CD4-positive, alpha-beta T cell treated with Interferon alpha-2 for 1 hour (primary cell): ENCODE measurements around the gene NEO1.

ENCODE experiments used
- DNase-seq, 2 donors: peaks; one replicate each; pipeline ENCODE4 v3.0.0-alpha.2; 2020 to 2022

The NEO1 gene

DNA sequence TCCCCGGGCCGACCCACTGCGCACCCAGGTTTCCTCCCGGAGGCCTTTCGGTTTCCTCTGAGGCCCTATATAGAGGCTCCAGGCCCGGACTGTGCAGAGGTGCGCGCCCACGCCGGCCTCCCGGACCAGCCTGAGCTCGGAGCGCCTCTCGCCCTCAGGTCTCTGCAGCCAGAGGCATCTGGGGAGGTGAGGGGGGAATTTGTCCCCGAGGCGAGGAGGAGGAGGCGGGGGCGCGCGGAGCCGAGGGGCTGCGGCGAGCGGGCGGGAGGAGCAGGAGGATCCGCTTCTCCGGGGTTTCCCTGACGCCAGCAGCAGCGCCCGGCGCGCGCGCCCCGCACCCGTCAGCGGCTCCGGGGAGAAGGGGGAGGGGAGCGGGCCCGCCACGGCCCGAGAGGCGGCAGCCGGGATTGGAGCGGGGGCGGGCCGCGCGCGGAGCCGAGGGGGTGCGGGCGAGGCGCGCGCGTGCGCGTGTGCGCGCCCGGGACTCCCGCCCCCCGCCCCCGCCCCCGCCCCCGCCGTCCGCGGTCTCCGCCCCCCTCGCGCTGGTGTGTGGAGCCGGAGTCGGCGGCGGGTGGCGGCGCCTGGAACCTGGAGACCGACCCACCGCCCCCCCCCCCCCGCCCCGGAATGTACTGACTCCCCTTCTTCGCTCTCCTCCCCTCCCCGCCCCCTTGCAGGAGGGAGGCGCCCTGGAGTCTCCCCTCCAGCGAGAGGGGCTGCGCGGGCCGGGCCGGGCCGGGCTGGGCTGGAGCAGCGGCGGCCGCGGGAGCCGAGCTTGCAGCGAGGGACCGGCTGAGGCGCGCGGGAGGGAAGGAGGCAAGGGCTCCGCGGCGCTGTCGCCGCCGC lies at the start of gene NEO1:
Gene NEO1, plus strand, starts transcription at position 657 of the 846 bp plus-strand sequence. CDS start 213 bp downstream, outside the sequence.
- DNase-seq: peak; percentile 80 to 91

GRCh38 chr15:73004462-73004861 lies 47.8 kb upstream of the NEO1 start:
- DNase-seq: no peak

DNA sequence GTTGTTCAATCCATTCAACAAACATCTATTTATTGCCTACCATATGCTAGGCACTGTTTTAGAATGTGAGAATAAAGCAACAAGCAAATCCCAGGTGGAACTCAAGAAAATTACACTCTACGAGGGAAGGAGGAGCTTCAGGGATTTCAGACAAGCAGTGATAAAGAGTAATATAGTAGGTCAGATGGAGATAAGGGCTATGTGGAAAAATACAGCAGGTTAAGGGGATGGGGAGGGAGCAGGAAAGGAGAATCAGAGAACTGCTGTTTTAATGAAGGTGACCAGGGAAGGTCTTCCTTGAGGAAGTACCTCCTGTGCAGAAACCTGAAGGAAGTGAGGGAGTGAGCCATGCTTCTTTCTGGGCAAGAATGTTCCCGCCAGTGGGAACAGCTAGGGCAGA lies 47.2 kb upstream of the NEO1 start:
- no peak for DNase-seq

DNA sequence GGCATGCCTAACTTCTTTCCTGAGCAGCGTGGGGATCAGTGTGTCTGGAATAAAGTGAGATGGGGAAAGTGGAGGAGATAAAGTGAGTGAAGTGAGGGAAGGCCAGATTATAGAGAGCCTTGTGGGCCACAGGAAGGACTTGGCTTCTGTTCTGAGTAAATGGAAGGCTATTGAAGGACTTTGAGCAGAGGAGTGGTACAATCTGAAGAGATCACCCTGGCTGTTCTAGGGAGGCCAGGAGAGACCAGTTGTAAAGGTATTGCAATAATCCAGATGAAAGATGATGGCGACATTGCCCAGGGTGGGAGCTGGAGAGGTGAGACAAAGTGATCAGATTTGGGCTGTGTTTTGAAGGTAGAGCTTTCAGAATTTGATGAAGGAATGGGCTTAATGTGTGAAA lies 46.8 kb upstream of the NEO1 start:
- no peak for DNase-seq

DNA sequence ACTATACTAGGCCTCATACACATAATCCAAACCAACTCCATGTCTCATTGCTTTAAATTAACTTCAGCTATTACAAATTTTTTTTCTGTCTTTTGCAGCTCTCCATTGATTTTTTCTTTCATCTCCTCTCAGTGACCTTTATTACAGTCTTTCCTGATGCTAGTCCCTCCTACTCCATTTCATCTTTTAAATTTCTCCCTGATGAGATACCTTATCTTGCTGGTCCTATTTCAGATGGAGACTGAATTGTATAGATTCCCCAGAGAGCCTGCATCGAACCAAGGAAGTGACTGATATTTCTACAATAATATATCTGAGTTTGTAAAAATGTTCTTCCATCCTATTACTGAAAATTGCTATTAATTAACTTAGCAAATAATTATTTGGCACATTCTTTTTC lies 45.7 kb upstream of the NEO1 start:
- DNase-seq: no peak

DNA sequence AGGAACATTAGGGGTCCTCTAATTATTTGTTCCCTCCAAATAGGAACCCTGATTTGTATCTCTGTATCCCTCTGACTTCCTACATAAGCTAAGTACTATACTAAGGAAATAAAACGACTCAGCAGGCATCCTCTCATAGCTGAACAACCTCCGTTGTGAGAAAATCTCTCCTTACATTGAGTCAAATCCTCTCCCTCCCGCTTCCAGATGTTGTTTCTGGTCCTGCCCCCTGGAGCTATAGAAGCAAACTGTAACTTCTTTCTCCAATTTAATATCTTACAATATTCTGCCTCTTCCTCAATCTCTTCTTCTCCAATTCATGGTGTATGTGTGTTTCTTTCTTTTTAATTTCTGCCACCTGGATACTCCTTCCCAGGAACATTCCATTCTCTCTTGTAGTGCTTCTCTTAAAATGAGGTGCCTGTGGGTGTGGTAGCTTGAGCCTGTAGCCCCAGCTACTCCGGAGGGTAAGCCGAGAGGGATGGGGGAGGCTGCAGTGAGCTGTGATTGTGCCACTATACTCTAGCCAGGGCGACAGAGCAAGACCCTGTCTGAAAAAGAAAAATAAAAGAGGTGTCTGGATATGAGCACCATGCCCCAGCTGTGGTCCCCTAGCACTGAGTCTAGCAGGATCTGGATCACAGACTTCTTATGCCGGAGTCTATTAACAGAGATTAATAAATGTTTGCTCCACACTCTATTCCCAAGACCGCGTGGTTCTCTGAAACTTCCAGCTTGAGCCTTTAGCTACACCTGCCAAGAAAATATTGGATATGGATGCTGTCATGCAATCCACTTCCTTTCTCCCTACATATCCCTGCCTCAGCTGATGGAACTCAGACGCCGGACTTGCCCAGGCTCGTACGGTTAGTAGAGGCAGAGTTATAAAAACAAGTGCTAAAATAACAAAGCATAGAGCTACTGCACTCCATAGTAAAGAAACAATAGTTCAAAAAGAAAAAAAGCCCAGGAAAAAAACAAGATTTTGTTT lies 42.9 kb upstream of the NEO1 start:
- no peak for DNase-seq

DNA sequence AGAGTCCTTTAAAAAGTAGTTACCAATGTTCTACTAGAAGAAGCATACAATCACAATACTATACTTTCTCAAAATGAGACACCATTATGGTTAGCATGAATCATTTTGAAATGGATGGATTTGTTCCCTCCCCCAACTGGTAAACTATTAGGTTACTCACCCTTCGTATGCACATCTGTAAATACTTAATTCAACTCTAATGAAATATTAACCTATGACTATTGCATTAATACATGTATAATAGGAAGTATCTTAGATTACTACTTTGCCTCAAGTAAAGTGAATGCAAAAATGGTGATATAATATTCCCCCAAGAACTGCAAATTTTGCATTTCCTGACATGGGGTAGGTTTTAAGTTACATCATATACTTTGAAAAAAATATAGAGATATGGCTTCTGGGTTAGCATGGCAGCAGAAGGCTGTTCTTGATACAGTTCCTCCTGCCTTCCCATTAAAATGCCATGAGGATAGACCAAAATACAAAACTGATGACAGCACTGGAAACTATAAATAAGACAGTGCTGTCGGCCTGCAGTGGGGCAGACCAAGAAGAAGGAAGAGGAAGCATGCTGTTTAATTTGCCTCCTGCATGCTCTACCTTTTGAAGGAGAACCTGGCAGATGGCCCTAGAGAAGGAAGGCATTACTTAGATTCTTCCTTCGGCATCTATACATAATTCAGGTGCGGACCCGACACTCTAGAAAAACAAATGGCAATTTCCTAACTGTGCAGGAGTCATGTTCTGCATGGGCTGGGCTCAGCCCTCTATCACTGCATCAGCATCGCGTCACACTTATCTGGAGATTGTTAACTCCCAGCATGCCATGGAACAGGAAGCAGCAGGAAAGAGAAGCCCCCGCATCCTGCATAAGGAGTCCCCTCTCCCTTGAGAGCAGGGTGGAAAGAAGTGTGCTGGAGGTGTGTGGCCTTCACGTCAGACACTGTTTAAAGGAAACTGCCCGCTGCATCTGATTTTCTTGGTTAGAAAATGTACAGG lies 41.8 kb upstream of the NEO1 start:
- DNase-seq: no peak

- DNase-seq: no peak
These were observed 37.4 kb upstream of the NEO1 start for GRCh38 chr15:73014904-73015303.

DNA sequence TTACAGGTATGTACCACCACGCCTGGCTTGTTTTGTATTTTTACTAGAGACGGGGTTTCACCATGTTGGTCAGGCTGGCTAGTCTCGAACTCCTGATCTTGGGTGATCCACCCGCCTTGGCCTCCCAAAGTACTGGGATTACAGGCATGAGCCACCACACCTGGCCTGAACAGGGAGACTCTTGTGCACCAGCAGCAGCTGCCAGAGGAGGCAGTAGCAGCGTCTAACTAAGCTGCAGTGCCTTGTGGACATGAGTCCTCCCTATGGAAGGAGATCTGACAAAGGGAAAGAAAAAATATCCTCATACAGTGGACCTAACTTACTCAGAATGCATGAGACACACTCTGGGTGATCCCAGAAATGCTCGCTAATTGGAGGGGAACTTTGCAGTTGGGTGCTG lies 36.8 kb upstream of the NEO1 start:
- DNase-seq: no peak

DNA sequence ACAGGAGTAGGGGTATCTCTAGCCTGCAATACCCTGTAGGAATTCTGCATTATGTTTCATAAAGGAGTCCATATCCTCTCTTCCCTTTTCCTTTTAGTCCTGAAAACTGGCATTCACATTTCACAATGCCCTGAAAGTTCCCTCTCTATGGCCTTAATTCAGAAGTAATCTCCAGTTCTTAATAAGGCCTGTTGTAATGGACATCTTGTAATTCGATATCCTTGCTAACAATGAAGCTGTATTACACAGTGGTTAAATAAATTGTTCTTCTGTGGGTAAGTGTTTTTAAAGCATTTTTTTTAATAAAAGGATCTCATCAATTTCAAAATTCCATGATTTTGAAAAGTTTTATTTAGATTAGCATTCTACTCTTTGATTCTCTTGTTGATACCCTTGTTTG lies 34.3 kb upstream of the NEO1 start:
- DNase-seq: no peak

DNA sequence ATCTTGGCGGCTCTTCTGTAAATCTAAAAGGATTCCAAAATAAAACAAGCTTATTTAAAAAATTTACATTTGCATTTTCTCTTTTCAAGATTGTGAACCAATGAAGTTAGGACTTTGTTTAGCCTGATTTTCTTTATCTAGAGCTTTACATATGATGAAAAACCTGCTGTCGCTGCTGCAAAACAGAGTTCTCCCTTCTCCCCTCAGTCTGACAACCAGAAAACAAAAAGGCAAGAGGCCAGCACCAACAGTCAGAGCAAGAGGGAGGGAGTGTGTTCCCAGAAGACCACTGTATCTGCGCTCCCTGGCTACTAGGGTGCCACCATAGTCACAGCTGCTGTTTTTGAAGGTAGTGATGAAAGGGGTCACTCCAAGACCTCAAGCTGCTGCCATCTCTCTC lies 33.1 kb upstream of the NEO1 start:
- no peak for DNase-seq

DNA sequence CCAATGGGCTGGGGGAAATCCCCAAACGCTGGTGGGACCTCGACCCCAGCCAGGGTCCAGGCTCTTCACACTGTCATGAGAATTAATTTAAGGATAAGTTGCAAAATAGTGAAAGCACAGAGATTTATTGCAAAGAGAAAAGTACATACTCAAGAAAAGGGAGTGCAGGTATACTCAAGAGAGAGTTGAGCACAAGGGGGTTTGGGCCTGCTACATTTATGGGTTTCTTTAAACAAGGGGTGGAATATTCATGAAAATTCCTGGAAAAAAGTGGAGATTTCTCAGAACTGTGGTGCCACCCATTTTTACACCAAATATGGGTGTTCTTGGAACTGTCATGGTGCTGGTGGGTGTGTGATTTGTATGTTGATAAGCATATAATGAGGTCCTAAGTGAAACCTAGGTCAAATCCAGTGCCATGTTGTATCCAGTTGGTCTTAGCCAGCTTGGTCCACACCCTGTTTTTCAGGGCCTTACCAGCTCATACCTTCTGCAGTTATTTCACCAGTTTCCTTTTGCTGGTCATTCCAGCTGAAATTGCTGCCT lies 32.6 kb upstream of the NEO1 start:
- DNase-seq: no peak

- no peak for DNase-seq
These were observed 31.1 kb upstream of the NEO1 start for GRCh38 chr15:73021139-73021621.

DNA sequence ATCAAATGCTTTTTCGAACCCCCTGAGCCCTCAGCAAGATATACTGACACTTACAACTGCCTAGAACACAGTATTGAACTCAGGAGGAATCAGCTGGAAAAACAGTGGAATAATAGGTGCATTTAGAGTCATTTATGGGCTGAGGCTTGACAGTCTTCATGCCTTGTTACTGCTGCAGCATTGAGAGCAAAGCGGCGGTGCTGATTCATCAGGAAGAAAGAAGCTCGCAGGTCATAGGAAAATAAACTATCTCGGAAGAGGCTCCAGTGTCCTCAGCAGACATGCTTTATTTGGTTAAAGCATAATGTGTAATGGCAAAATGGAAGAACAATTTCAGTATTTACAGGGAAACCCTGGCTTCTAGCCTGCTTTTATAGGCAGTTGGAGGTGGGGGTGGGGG lies 30.1 kb upstream of the NEO1 start:
- no peak for DNase-seq

DNA sequence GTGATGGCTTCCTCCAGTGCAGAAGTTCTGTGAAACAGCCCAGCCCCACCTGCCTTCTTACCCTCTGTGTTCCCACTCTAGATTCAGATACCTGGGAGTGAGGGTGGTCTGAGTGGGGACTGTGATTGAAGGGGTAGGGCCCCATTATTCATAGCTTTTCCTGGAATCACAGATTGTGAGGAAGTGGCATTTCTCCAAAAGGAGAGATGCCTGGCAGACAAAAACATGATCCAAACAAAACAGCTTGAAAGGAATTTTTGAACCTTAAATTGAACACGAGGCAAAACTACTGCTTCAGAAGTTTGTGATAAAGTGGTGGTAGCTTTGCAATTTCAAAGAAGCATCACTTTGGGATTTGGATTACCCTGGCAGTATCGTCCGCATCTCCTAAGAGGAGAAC lies 29.2 kb upstream of the NEO1 start:
- no peak for DNase-seq

DNA sequence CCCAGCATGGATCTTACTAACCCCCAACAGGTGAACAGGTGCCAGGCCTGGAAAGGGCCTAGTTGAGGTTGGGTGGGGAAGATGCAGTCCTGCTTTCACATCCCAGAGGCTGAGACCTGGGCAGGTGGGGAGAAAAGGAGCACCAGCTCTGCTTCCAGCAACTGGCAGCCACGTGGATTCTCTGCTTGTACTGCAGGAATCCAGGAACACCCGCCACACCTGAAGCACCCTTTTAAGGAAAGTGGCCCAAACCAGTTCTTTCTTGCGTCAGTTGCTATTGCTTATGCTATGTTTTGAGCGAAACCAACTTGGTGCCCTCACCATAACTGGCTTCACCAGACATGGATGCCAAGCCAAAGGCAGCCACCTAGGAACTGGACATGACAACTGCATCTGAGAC lies 28.1 kb upstream of the NEO1 start:
- DNase-seq: no peak

GRCh38 chr15:73026511-73027054 lies 25.7 kb upstream of the NEO1 start:
- DNase-seq: no peak

DNA sequence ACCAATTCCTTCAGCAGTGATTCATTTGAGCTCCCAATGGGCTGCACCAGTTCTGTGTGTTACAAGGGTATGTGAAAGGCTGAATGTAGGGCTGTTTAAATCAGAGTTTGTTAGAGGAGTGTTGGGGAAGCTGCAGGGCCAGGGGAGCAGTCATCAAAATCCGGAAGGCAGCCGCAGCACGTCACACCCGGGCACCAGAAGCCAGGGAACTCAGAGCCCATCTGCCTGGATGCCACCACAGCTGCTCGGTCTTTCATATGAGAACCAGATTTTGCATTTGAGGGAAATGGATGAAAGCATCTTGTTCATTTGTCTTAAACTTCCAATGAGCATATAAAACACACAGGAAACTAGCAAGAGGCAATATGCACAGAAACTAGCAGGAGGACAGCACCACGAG lies 24.2 kb upstream of the NEO1 start:
- DNase-seq: no peak

DNA sequence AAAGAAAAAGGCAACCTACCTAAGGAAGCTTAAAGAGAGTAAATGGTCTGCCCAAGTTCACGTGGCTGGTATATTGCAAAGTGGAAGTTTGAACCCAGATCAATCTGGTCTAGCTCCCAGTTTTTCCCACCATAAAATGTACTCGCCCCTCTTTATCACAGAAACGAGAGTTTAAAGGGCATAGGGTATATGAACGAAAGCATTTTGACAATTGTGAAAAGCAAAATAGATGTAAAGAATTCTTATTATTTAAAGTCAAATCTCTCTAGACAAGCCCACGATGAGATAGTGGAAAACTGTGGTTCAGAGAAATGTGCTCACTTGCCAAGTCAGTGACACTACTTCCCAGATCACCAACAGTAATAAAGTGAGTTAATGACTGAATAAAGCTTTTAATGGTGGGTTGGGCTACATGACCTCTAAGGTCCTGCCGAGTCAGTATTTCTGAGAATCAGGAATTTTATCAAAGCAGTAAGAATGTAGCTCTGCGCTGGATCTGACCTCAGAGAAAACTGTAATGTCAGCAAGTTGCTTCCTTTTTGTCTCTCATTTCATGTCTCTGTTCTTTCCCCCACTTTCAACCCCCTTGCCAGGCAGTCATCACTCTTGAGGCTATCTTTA lies 23.3 kb upstream of the NEO1 start:
- no peak for DNase-seq

DNA sequence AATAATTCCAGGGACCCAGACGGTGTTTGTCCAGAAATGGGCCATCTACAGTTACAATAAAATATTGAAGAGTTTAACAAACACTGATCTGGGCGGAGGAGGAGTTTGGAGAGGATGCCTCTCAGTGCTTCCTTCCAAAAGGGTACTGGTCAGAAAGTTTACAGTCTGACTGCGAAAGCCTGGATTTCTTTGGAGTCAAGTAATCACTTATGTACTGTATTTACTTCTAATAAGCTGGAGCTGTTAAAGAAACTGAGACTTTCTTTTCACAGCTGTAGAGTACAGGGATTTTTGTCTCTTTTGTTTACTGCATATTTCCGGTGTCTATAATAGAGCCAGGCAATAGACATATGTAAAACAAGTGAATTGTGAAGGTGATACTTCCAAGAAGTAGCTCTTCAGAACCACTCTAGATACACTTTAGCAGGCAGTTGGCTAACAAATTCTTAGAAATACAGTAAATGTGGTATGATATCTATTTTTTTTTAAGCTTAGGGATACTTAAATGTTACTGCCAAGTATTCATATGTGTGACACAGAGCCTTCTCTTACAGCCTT lies 22.1 kb upstream of the NEO1 start:
- DNase-seq: no peak

DNA sequence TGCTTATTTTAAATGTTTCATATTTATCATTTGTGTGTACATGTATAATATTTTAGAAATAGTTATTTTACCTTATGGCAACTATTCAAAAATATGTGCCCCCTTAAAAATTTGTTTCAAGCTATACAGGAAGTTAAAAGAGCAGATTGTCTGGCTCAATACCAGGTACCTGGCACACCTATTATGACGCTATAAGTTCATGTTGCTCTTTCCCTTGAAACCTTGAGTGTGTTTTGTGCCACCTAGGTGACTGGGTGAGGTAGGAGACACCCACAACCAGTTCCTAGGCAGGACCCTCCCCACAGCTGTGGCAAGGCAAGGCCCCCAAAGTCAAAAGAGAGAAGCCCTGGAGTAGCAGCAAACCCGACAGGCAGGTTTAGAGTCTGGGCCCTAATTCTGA lies 20.6 kb upstream of the NEO1 start:
- no peak for DNase-seq
